Activated T-cell treated with anti-CD3 and anti-CD28 coated beads for 4 hours (primary cell): ENCODE data around the gene COL6A1.

Experiments used
- DNase-seq: peaks from one replicate; pipeline ENCODE4 v3.0.0-alpha.2; 2020

The COL6A1 gene

DNA sequence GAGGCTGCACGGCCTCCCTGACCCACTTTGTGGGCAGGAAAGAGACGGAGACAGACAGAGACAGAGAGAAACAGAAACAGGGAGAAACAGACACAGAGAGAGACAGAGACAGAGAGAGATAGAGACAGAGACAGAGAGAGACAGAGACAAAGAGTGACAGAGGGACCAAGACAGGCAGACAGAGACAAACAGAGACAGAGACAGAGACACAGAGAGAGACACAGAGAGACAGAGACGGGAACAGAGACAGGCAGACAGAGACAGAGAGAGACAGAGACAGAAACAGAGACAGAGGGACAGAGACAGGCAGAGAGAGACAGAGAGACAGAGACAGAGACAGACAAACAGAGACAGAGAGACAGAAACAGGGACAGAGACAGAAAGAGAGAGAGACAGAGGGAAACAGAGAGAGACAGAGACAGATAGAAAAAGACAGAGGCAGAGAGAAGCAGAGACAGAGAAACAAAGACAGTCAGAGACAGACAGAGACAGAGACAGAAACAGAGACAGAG lies 3.1 kb downstream of the COL6A1 start:
- DNase-seq = no peak

DNA sequence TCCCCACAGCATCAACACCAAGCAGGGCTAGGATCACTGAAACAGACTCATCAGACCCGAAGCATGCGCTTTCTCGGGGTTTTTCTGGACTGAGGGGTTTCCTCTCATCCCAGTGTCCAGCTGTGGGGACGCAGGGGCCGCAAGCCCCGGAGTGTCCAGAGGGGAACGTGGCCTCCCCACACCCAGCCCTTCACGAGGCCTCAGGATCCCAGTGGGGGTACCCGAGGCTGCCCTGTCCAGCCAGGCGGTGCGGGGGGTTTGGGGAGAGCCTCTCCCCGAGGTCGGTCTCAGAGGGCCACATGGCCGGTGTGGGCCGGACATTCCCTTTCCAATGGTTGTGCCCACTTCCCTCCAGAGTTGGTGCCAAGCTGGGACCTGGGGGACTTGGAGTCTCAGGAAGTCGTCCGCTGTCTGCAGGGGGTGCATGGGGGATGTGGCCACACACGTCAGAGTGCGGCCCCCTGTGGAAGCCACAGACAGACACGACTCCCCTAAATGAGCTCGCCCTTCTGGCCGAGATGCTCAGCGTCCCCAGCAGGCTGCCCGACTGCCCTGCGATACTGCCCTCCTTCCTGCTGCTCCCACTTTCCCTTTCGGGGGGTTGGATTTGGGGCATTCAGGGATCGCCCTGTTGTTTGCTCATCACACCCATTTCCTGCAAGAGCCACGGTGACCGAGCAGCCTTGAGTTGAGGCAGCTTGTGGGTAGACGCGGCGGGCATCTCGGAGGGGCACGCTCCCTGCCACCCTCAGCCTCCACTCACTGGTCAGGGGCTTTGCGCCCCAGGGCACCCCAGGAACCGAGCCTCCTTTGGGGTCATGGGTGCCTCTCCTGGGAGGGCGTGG lies 4.1 kb downstream of the COL6A1 start:
- DNase-seq = no peak

DNA sequence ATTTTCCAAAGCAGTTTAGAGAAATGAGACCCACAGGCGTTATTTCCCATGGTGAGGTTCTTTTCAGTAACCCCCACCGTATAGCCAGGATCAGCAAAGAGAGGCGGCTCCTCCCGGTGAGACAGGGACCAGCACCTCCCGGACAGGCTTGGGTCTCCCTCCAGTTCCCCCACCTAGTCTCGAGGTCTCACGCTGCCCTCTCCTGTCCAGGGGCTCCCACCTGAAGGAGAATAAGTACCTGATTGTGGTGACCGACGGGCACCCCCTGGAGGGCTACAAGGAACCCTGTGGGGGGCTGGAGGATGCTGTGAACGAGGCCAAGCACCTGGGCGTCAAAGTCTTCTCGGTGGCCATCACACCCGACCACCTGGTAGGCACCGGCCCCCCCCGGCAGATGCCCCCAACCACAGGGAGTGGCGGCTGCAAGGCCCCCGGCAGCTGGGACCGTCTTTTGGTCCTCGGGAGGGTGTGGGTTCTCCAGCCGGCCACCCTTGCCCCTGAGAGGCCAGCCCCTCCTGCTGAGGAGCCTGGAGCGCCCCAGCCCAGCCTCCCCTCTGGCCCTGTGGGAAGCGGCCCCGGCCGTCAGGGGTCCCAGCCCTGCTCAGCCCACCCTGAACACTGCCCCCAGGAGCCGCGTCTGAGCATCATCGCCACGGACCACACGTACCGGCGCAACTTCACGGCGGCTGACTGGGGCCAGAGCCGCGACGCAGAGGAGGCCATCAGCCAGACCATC lies 4.9 kb downstream of the COL6A1 start:
- no peak for DNase-seq

DNA sequence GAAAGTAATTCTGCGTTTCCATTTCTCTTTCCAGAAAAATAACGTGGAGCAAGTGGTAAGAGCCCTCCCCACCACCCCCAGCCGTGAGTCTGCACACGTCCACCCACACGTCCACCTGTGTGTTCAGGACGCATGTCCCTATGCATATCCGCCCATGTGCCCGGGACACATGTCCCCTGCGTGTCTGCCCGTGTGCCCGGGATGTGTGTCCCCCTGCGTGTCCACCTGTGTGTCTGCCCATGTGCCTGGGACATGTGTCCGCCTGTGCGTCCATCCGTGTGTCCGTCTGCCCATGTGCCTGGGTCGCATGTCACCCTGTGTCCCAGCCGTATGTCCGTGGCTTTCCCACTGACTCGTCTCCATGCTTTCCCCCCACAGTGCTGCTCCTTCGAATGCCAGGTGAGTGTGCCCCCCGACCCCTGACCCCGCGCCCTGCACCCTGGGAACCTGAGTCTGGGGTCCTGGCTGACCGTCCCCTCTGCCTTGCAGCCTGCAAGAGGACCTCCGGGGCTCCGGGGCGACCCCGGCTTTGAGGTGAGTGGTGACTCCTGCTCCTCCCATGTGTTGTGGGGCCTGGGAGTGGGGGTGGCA lies 5.6 kb downstream of the COL6A1 start:
- no peak for DNase-seq

DNA sequence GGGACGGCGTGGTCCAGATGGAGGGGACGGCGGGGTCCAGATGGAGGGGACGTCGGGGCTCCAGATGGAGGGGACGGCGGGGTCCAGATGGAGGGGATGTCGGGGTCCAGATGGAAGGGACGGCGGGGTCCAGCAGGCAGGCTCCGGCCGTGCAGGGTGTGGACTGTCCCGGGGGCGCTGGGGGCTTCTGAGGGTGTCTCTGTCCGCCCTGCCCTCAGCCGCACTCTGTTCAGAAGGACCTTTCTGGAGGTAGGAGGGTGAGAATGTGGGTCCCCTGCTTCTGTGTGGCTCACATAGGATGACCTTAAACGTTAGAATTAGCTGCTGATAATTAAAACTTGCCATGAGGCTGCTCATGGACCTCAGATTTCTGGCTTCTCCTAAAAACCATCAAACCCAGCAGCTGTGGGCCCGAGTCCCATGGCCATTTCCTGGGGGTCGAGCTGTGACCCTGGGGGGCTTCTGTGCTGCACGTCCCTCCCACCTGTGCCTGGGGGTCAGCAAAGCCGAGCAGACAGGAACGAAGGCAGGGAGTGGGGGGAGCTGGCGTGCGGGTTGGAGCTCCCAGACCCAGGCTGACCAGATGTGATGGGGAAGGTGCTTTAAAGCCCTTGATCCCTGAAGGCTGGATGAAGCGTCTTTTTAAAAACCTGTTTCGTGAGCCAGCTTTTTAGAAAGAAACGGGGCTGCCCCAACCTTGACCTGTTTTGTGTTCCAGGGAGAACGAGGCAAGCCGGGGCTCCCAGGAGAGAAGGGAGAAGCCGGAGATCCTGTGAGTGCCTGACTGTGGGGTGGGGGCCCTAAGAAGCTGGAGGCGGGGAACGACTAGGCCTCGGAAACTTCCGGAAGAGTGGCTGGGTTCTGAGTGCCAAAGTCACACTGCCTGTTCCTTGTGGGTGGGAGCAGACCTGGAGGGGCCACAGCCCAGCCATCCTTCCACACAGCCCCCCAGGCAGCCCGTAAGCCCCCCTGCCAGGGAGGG lies 7.1 kb downstream of the COL6A1 start:
- no peak for DNase-seq

DNA sequence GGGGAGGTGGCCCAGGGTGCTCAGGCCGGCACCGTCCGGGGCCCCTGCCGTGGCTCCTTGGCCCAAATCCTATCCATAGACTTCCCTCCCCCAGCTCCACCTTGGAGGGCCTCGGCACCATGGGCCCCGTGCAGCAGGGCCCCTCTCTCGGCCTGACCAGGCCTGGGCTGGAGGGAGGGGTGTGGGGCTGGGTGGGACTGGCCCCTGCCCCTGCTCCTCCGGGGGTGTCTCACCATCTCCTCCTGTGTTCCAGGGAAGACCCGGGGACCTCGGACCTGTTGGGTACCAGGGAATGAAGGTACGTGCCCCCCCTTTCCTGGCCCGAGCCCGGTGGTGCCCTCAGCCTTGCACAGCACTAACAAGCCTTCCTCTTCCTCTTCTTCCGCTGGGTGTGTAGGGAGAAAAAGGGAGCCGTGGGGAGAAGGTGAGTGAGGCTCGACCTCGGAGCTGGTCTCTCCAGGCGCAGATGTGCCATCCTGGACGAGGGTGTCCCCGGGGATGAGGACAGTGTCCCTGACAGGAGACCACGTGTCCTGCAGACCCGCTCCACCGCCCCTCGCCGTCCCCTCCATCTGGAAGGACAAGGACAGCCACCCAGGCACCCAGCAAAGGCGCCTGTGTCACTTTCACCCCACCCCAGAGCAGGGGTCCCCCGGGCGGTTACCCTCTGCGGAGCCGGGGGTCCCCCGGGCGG lies 7.9 kb downstream of the COL6A1 start:
- DNase-seq = no peak

DNA sequence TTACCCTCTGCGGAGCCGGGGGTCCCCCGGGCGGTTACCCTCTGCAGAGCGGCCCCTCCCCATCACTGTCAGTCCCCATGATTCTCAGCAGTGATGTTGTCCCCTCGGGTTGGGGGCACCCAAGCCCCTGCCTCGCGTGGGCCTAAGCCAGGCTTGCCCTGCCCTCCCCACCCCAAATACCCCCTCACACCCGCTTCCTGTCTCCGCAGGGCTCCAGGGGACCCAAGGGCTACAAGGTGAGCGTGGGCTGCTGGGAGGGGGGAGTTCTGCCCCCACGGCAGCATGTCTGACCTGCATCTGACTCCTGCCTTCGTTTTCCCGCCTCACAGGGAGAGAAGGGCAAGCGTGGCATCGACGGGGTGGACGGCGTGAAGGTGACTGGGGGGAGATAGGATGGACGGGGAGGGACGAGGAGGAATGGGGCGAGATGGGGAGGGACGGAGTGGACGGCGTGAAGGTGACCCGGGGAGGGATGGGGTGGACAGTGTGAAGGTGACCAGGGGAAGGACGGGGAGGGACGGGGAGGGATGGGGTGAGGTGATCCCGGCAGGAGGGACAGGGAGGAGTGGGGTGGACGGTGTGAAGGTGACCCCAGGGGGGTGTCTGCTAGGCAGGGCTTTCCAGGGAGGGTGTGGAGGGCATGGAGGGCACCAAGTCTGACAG lies 8.6 kb downstream of the COL6A1 start:
- DNase-seq = no peak

DNA sequence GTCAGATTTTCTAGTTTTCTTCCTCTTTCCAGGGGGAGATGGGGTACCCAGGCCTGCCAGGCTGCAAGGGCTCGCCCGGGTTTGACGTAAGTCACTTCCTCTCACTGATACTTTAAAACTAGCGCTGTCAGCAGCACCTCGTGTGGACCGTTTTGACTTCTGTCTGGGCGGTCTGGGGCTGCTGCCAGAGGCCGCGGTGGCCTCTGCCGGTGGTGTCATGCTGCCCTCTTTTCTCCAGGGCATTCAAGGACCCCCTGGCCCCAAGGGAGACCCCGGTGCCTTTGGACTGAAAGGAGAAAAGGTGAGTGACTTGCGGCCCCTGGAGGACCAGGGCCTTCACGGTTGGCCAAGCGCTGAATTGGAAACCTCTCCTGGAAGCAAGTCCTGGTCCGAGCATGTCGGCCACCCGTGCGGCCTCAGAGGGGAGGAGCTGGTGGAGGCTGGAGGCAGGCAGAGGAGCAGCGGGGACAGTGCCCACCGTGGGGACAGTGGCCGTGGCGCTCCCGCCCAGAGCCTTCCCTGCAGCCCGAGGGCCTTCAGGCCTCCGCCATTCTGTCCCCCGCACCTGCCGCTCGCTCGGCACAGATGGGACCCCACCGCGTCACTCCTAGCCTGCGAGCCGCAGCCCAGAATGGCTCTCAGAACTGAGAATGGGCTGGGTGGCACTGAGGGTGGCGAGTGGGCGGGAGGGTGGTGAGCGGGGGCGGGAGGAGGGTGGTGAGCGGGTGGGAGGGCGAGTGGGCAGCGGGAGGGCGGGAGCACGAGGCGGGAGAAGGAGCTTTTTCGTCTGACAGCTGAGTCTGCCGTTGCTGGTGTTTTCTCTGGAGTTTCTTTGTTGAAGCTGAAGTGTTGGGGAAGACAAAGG lies 9.4 kb downstream of the COL6A1 start:
- DNase-seq = no peak

DNA sequence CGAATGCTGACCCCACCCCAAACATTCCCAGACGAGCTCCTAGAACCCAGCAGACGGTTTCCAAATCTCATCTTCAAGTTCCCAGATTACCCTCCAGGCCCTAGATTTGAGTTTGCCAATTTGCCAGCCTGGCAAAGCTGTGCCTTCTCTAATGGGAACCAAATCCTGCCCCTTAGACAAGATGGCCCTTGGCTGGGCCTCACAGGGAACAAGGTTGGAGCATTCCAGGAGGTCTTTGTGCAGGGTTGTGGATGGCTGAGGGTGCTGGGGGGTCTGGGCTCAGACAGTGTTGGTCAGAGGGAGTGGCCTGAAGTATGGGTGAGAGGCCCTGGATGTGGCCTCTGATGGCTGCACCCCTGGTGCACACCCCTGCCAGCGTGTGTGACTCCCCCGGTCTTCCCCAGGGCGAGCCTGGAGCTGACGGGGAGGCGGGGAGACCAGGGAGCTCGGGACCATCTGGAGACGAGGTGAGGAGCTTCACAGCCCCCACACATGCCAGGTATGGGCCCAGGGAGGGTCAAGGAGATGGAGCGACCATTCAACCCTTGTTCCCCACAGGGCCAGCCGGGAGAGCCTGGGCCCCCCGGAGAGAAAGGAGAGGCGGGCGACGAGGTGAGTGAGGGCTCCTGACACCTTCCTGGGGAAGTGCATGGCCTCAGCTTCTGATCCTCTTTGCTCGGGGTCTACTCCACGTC lies 10.2 kb downstream of the COL6A1 start:
- no peak for DNase-seq

DNA sequence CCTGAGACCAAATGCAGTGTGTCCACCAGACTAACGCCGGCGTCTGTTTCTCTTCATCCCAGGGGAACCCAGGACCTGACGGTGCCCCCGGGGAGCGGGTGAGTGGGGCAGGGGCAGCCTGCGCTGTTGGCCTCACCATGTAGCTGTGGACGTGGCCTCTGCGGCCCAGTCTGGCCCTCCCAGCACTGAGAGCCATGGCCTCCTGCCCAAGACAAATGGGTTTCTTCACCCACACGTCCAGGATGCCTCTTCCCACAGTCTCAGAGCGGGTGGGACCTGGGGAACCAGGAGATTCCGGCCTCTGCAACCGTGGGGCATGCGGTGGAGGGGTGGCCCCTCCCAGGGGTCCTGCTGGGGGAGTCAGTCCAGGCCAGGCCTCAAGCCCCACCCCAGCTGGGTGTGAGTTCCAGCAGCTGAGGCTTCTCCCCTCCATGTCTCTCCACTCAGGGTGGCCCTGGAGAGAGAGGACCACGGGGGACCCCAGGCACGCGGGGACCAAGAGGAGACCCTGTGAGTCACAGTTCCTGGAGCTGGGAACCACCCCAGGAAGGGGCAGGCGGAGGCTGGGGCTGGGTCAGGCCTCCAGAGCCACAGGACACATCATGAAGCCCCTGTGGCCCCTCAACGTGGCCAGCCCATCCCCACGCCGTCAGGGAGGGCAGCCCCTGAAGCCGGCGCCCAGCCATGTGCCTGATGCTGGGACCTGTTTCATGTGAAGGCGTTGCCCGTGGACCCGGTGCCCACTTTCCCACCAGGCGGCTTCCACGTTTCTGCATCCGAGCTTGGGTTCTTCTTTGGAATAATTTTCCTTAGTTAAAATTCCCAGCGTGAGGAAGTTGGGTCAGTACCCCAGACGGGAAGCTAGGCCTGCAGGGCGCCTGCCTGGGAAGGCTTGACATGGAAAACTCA lies 11.0 kb downstream of the COL6A1 start:
- no peak for DNase-seq

DNA sequence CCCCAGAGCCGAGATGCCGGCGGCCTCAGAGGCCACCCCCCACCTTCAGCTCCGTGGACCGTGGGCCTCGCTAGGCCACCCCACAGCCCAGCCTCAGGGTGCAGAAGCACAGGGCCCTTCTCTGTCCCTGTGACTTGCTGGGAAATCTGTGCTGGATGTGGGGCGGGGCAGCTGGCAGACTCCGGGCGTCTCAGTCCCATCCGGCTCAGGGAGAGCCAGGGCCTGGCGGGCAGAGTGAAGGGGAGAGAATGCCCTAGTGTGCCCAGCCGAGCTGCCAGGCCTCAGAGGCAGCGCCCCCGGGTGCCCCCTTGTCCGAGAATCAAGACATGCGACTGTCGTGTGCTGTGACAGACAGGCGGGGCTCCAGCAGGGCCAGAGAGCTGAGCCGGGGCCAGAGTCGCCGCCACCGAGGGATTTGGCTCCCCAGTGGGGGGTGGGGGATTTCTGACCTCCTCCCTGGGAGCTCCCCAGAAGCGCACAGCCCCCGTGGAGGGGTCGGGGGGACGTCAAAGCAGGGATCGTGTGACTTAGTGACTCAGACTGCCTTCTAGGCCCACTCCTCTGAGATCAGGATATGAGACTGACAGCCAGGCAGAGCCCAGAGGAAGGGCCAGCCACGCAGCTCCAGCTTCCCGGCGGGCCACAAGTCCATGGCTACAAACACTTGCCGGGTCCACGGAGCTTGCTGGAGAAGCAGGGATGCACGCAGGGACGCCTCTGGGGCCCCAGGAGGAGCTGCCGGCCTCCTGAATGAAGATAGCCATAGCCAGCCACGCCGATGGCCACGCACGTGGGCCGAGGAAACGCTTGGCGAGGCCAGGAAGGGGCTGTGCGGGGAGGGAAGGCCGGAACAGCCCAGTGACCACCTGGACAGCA lies 11.9 kb downstream of the COL6A1 start:
- no peak for DNase-seq

DNA sequence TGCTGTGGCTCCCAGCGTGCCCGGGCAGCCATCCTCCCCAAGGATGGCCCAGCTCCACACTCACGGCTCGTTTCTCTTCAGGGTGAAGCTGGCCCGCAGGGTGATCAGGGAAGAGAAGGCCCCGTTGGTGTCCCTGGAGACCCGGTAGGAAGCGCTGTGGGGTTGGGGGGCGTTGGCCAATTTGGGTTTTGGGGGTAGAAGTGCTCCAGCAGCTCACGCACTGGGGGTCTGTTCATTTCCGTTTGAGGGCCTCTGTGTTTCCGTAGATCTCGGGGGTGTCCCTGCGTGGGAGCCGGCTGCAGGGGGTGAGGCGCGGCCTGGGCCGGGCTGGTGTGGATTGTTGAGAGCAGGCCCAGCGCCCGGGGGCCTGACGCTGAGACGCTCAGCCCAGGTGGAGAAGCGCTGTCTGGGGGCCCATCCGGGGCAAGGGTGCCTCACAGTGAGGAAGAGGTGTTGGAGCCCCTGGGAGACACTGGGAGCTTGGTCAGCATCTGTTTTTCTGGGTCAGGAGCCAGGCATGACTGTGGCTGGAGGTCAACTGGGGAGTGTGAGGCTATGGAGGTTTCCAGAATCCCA lies 12.6 kb downstream of the COL6A1 start:
- no peak for DNase-seq

DNA sequence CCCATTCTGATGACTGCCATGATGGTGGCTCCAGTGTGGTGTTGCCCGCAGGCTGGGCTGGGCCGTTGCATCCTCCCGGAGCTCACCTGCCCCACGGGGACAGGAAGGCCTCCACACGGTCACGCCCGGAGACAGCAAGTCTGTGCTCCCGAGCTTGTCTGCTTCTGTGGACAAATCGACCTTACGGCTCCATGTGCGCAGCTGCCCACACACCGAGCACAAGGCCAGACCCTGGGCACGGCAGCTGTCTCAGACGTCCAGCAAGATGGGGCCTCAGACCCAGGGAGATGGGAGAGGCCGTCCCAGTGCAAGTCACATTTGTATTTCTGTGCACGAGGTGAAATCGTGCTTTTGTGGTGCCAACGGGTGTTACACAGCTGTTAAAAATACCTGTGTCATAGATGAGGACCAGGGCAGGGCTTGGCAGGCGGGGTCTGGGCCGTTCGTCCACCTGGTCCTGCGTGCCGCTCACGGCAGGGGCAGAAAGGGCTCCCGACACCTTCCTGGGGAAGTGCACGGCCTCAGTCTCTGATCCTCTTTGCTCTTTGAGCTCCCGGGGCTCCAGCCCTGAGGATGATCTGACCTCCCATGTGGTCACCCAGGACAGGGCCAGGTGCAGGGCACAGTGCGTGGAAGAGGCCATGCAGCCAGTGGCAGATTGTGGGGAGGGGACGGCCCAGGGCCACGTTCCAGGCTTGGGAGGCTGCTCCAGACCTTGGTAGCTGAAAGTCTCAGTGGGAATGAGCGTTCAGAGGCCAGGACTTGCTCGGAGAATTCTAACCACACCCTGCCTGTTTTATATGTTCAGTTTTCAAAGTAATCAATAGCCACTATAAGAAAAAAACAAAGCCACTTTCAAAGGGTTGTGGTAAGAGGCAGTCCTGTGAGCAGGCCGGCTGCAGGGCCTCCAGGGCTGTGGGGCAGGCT lies 13.5 kb downstream of the COL6A1 start:
- no peak for DNase-seq

DNA sequence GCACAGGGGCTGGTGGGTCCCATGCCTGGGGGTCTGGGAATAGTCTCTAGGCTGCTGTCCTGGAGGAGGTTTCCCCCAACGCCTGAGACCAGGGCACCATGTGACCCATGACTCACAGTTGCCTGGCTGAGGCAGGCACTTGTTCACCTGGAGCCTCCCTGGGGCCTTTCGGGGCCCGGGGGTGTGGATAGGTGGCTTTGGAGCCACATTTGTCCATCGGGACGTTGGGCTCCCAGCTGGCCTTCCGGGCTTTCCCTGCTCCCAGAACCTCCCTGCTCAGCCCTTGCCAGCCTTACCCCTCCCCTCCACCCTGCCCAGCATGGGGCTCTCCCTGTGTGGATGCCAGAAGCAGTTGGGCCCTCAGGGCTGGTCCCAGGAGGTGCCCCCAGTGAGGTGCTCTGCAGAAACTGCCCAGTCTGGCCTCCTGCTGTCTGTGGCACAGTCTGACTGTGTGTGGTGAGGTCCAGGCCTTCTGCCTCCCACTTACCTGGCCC lies 14.2 kb downstream of the COL6A1 start:
- DNase-seq = no peak

DNA sequence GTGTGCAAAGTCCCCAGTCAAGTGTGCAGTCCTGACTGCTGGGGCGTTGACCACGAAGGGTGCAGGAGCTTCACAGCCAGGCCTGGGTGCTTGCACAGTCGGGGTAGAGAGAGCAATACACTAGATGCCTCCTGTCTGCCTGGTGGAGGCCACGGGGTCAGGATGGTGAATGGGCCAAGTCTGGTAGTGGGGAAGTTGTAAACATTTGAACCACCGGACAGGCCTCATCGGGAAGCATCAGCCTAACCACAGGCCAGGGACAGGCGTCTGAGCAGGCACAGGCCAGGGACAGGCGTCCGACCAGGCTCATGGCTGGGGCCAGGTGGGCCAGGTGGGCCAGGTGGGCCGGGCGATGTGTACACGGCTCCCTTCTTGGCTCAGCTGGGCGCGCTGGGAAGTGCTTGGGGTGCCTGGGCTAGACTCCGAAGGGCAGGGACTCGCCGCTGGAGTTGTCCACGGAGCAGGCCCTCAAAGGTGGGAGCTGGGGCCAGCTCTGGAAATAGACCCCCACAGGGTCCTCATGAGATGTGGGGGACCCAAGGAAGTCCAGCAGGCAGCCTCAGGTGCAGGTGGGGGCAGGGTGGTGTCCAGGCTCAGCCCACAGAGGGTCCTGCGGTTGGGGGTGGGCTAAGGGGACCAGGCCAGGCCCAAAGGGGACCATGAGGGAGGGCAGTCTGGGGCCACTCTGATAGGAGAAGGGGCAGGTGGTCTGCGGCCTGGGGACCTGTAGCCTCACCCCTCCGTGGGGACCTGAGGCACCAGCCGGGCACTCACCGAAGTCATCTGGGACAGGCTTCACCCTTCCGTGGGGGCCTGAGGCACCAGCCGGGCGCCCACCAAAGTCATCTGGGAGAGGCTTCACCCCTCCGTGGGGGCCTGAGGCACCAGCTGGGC lies 15.0 kb downstream of the COL6A1 start:
- no peak for DNase-seq
